Measurements from ENCODE around the gene PSME3IP1.
"Not testable (repeated sequence)": the region's sequence is repeated elsewhere in the genome, so short reads cannot be mapped to it uniquely, and the experiment has no call there.

The PSME3IP1 gene

GRCh38 chr16:57185945-57186871 lies at the start of gene PSME3IP1, which contains the start of gene RSPRY1:
PSME3IP1 (minus strand) TSS chr16:57186039; CDS start chr16:57173854, 12,185 bp downstream.
RSPRY1 (plus strand) TSS chr16:57186329; CDS start chr16:57204659, 18,330 bp downstream.
- peak; percentile 84 to 96 (median 95) for DNase-seq

- no peak for DNase-seq
These were observed 49.5 kb upstream of the PSME3IP1 start for GRCh38 chr16:57235128-57236021.

- DNase-seq = no peak
These were observed 48.9 kb upstream of the PSME3IP1 start for GRCh38 chr16:57234707-57235092.

- DNase-seq = no peak
These were observed 48.3 kb upstream of the PSME3IP1 start for GRCh38 chr16:57233944-57234706.

- DNase-seq = no peak
These were observed 46.0 kb upstream of the PSME3IP1 start for GRCh38 chr16:57231821-57232350.

GRCh38 chr16:57229079-57229478 lies 43.2 kb upstream of the PSME3IP1 start:
- no peak for DNase-seq

GRCh38 chr16:57226701-57227621 lies 41.1 kb upstream of the PSME3IP1 start:
- DNase-seq = no peak

GRCh38 chr16:57225978-57226377 lies 40.1 kb upstream of the PSME3IP1 start:
- no peak for DNase-seq

GRCh38 chr16:57224651-57225335 lies 39.0 kb upstream of the PSME3IP1 start:
- DNase-seq = no peak

- no peak for DNase-seq
These were observed 37.2 kb upstream of the PSME3IP1 start for GRCh38 chr16:57223057-57223456.

GRCh38 chr16:57216968-57217367 lies 31.1 kb upstream of the PSME3IP1 start:
- DNase-seq = no peak

GRCh38 chr16:57213462-57213861 lies 27.6 kb upstream of the PSME3IP1 start:
- DNase-seq = no peak

- DNase-seq = no peak
These were observed 23.9 kb upstream of the PSME3IP1 start for GRCh38 chr16:57209780-57210179.

GRCh38 chr16:57208926-57209325 lies 23.1 kb upstream of the PSME3IP1 start:
- DNase-seq = no peak

- DNase-seq = no peak
These were observed 18.8 kb upstream of the PSME3IP1 start for GRCh38 chr16:57204675-57205074.

- no peak for DNase-seq
These were observed 17.6 kb upstream of the PSME3IP1 start for GRCh38 chr16:57203451-57203850.

GRCh38 chr16:57202095-57202886 lies 16.5 kb upstream of the PSME3IP1 start:
- DNase-seq = no peak

GRCh38 chr16:57200926-57201325 lies 15.1 kb upstream of the PSME3IP1 start:
- DNase-seq = not testable (repeated sequence)

- not testable (repeated sequence) for DNase-seq
These were observed 14.5 kb upstream of the PSME3IP1 start for GRCh38 chr16:57200321-57200720.

GRCh38 chr16:57196753-57197152 lies 10.9 kb upstream of the PSME3IP1 start:
- DNase-seq = no peak
